GM13976 (cell line): ENCODE data around the gene ST3GAL5.

ENCODE experiments used
- DNase-seq: peaks from one replicate; pipeline ENCODE4 v3.0.0; 2012; ENCODE audit warnings: low spot score
- CTCF ChIP-seq: IDR thresholded peaks from 2 replicates; pipeline ENCODE4 v1.5.1; 2012; ENCODE audit warnings: borderline replicate concordance, mild to moderate bottlenecking; ENCODE audit not compliant: insufficient read depth; ENCODE audit errors: extremely low read depth, missing control alignments, control extremely low read depth
- in situ Hi-C: fragments of 300-500 bp; cut with MboI; formaldehyde crosslinking; loops from one replicate; pipeline ENCODE4 v1.12.0; 2022; ENCODE audit warnings: low sequenced_read_pairs, mixed read lengths, inconsistent platforms; ENCODE audit not compliant: unreplicated experiment

The ST3GAL5 gene

GRCh38 chr2:85915606-85916303, 27.0 kb upstream of the ST3GAL5 start:
- in situ Hi-C loops, result no loop called here
- no peak for TF ChIP-seq CTCF
- DNase-seq, result no peak

- in situ Hi-C loops, result no loop called here
- no peak for TF ChIP-seq CTCF
- no peak for DNase-seq
These were observed 26.1 kb upstream of the ST3GAL5 start for GRCh38 chr2:85914922-85915321.

GRCh38 chr2:85913884-85914881, 25.4 kb upstream of the ST3GAL5 start:
- in situ Hi-C loops, result no loop called here
- no peak for DNase-seq
- TF ChIP-seq CTCF, result no peak

- no peak for DNase-seq
- in situ Hi-C loops, result no loop called here
- TF ChIP-seq CTCF, result no peak
These were observed 23.3 kb upstream of the ST3GAL5 start for GRCh38 chr2:85911814-85912692.

GRCh38 chr2:85911097-85911496, 22.3 kb upstream of the ST3GAL5 start:
- no peak for TF ChIP-seq CTCF
- DNase-seq, result no peak
- in situ Hi-C loops, result no loop called here

- in situ Hi-C loops, result no loop called here
- no peak for TF ChIP-seq CTCF
- no peak for DNase-seq
These were observed 20.2 kb upstream of the ST3GAL5 start for GRCh38 chr2:85909005-85909404.
